GM21786 (cell line): ENCODE measurements around the gene COMMD9.

ENCODE experiments used
- ATAC-seq: cut with Tn5 transposase; IDR thresholded peaks from one replicate; pipeline ENCODE4 v1.9.1; 2021; ENCODE audit not compliant: unreplicated experiment

COMMD9 gene

DNA sequence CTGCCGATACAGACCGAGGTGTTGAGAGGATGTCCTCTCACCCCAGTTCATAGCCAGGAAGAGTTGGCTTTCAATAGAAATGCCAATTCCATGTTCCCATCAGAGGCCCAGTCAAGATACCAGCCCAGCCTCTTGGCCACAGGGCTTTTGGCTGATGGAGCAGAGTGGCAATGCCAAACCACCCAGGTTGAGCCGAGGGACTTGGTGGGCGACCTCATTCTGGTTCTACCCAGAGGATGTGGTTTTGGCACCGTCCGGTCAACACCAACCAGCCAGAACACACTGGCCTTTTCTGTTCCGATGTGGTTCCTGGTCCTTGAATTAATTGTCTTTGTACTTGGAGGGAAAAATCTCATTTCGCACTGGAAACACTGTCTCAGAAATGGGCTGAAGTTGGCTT lies 60.5 kb downstream of the COMMD9 start:
- no peak for ATAC-seq

GRCh38 chr11:36227044-36227443 lies 62.2 kb downstream of the COMMD9 start:
- no peak for ATAC-seq

DNA sequence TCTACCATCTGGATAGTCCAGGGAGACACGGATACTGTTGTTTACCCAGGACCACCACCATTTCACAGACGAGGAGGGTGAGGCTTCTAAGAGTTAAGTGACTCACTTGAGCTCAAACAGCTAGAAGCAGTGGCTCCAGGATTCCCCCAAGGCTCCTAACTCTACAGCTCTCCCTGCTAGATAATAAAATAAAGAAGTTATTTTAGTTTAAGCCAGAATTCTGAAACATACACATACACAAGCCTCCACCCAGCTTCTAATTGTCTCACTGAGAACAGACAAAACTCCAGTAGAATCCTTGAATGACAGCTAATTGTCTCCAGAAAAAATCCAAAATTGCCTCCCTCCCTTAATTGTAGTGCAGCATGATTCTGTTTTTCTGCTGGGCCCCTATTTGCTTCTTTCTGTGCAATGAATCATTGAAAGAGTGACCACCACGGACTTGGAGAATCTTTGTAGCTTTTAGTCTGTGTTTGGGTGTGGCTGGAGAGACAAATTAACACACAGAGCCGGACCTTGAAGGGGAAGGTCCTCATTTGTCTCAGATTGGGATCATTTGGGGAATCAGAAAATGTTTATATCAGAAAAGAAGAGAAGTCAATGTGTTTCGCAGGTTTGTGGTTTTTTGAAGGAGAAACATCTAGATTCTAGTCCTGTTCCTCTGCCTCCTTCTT lies 64.9 kb downstream of the COMMD9 start:
- no peak for ATAC-seq

DNA sequence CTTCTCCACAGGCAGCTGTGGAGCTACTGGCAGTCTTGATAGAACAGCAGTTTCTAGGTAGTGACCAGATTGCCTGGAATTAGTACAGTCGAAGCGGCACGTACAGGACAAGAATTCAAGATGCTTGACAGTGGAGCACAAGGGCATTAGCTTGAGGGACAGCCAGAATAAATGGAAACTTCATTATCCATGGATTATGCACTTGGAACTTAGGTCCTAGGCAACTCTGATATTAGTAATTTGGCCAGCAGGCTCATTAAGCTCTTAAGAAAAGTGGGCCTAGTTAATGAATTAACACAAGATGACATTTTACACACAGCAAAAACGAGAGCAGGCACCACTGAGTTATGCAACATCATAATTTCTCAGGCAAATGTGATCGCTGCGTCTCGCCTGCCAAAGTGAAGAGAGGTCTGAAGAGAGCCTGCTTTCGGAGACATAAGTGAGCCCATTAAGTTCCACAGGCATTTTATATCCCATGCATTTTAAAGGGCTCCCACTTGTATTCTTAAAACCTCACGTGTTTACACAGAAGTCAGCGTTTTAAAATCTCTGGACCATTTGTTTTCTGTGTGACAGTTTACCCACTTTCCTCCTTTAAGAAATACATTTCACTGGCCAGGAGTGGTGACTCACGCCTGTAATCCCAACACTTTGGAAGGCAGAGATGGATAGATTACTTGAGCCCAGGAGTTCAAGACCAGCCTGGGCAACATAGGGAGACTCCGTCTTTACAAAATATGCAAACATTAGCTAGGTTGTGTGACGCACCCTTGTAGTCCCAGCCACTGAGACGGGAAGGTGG lies 66.2 kb downstream of the COMMD9 start:
- ATAC-seq, result no peak
